ENCODE measurements around the gene ANO7.
A peak's percentile ranks its signal among the peaks of the same experiment; 100 is the strongest.

ANO7 gene

GRCh38 chr2:241147336-241147735 lies 41.1 kb upstream of the ANO7 start:
- Histone ChIP-seq H3K9ac (ENCODE audit: insufficient read length) (no peak overlapping the region), H3K9me3 (ENCODE audit: low read depth, low read length) (no peaks in the 10 kb centered on the region), H3K36me3 (ENCODE audit: insufficient read depth, low read length) (peaks cover 3% of the 10 kb centered on the region; the same call in 1 of the 2 replicates), H3K4me3 (no peak overlapping the region), H3K27ac (no peak overlapping the region)
- DNase-seq (ENCODE audit: low read depth, low spot score) = no peak
- no peak for TF ChIP-seq EZH2 (IDR thresholded peaks at IDR 0.05)
- TF ChIP-seq POLR2AphosphoS5 (IDR thresholded peaks at IDR 0.05; ENCODE audit: borderline replicate concordance, low read depth, low read length) = no peak

GRCh38 chr2:241148239-241148638 lies 40.2 kb upstream of the ANO7 start:
- H3K9me3 ChIP-seq (ENCODE audit: low read depth, low read length) = no peaks in the 10 kb centered on the region
- DNase-seq (ENCODE audit: low read depth, low spot score) = no peak
- no peak overlapping the region for H3K27ac ChIP-seq
- H3K36me3 ChIP-seq (ENCODE audit: insufficient read depth, low read length) = peaks cover 3% of the 10 kb centered on the region; the same call in 1 of the 2 replicates
- TF ChIP-seq FOXP2 (optimal IDR thresholded peaks at IDR 0.05; ENCODE audit: control extremely low read depth, extremely low read length, insufficient read depth) (no peak), EZH2 (IDR thresholded peaks at IDR 0.05) (no peak), POLR2AphosphoS5 (IDR thresholded peaks at IDR 0.05; ENCODE audit: borderline replicate concordance, low read depth, low read length) (no peak)
- H3K9ac ChIP-seq (ENCODE audit: insufficient read length) = peak overlapping the region; percentile 82
- peak overlapping the region; percentile 92 for H3K4me3 ChIP-seq

GRCh38 chr2:241148891-241149674 lies 39.4 kb upstream of the ANO7 start, which contains the start of gene PASK:
Gene PASK (minus strand): TSS chr2:241149472. CDS start chr2:241143032, 6,440 bp downstream.
- TF ChIP-seq POLR2AphosphoS5 (IDR thresholded peaks at IDR 0.05; ENCODE audit: borderline replicate concordance, low read depth, low read length) = peak; percentile 56; the same call in 1 of the 2 replicates
- no peak for TF ChIP-seq FOXP2 (optimal IDR thresholded peaks at IDR 0.05; ENCODE audit: control extremely low read depth, extremely low read length, insufficient read depth)
- no peak for TF ChIP-seq EZH2 (IDR thresholded peaks at IDR 0.05)
- peak within 1 kb of the TSS; percentile 92 for H3K4me3 ChIP-seq
- H3K9me3 ChIP-seq (ENCODE audit: low read depth, low read length) = no peaks in the 10 kb centered on the region
- DNase-seq (ENCODE audit: low read depth, low spot score) = peak; percentile 84
- H3K27ac ChIP-seq = no peak within 1 kb of the TSS
- H3K9ac ChIP-seq (ENCODE audit: insufficient read length) = peak within 1 kb of the TSS; percentile 82
- peaks cover 3% of the 10 kb centered on the region; the same call in 1 of the 2 replicates for H3K36me3 ChIP-seq (ENCODE audit: insufficient read depth, low read length)

DNA sequence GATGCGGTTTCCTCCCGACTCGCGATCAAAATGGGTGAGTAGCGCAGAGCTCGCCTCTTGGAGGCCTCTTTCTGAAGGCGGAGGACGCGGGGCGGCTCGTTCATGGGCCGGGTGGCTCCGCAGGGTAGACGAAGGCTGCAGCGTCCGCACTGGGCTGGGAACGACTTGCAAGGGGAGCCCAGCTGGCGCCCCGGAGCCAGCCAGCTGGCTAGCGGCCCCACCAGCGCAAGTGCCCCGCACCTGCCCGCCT lies 38.9 kb upstream of the ANO7 start:
- Histone ChIP-seq H3K27ac (no peak overlapping the region), H3K36me3 (ENCODE audit: insufficient read depth, low read length) (peaks cover under 1% of the 10 kb centered on the region; the same call in 1 of the 2 replicates)
- TF ChIP-seq FOXP2 (optimal IDR thresholded peaks at IDR 0.05; ENCODE audit: control extremely low read depth, extremely low read length, insufficient read depth) (no peak), EZH2 (IDR thresholded peaks at IDR 0.05) (no peak), POLR2AphosphoS5 (IDR thresholded peaks at IDR 0.05; ENCODE audit: borderline replicate concordance, low read depth, low read length) (no peak)

DNA sequence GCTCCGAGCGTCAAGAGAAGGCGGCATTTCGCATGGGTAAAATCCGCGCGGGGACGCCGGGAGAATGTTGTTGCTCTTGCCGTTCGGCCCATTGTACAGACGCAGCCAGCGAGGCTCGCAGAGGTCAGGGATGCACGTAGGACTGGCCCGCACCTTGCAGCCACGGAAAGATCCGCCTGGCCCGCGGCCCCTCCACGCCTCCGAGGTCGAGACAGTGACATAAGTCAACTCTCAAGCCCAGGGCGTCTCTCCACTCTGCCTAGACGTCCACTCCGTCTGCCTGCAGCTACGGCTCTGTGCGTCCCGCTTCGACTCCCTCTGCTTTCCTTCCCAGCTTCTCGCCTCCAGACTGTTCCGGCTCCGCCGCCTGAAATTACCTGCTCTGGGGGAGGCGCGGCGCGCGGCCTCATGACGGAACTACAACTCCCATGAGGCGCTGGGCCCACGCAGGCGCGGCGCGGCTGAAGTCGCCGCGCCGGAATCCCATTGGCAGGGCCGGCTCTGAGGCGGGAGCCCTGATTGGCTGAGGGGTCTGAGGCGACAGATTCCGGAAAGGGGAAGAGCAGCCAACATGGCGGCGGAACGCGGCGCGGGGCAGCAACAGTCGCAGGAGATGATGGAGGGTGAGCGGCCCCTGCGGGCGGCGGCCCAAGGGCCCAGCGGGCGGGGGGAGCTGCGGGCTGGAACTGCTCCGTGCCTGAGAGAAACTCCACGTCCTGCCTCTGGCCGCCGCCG lies 38.4 kb upstream of the ANO7 start, which contains the start of gene PPP1R7:
PPP1R7 (plus strand) TSS at position 543 of the 735 bp plus-strand sequence; CDS start at position 572, 29 bp downstream.
- Histone ChIP-seq H3K27ac (no peak within 1 kb of the TSS), H3K4me3 (peak within 1 kb of the TSS; percentile 92), H3K36me3 (ENCODE audit: insufficient read depth, low read length) (no peaks in the 10 kb centered on the region), H3K9me3 (ENCODE audit: low read depth, low read length) (no peaks in the 10 kb centered on the region), H3K9ac (ENCODE audit: insufficient read length) (peak within 1 kb of the TSS; percentile 82)
- TF ChIP-seq EZH2 (IDR thresholded peaks at IDR 0.05) = no peak
- TF ChIP-seq POLR2AphosphoS5 (IDR thresholded peaks at IDR 0.05; ENCODE audit: borderline replicate concordance, low read depth, low read length) = peak; percentile 82; the same call in 1 of the 2 replicates
- peak; percentile 74 for DNase-seq (ENCODE audit: low read depth, low spot score)

More for the DNA sequence above, 38.9 kb upstream of the ANO7 start:
- Histone ChIP-seq H3K9ac (ENCODE audit: insufficient read length) (peak overlapping the region; percentile 45), H3K4me3 (peak overlapping the region; percentile 92), H3K9me3 (ENCODE audit: low read depth, low read length) (no peaks in the 10 kb centered on the region)
- DNase-seq (ENCODE audit: low read depth, low spot score) = no peak

DNA sequence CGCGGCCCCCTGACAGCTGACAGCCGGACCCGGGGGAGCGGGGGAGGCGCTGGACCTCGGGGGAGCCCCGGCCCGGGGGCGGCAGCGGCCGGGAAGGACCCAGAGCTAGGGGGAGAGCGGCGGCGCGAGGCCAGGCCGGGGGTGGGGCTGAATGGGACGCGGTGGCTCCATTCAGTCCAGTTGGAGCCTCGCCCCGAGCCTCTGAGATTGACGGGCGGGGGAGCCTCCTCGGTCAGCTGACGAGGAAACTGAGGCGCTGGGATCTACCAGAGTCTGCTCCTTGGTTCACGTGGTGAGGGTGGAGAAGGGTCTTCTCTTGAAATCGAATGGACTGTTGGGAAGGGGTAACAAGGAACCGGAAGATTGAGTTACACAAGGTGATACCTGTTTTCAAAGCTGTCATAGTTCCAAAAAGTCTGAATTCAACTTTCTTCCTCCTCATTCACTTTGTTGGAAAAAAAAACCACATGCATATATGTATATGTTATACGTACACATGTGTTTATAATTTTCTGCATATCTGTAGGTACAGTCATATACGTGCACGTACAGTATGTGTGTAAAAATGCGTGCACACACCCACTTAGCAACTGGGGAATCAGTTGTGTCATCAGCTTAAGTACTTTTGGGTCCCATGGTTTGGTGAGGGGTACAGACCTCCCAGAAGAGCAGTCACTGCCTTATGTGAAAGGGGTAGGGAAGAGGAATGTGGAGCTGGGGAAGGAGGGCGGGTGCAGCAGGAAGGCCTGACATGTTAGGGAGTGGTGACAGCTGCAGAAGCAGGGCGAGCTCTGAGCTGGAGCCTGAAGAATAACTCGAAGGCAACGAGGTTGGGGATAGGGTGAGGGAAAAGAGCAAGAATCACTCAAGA lies 37.6 kb upstream of the ANO7 start:
- TF ChIP-seq EZH2 (IDR thresholded peaks at IDR 0.05) (no peak), FOXP2 (optimal IDR thresholded peaks at IDR 0.05; ENCODE audit: control extremely low read depth, extremely low read length, insufficient read depth) (no peak), POLR2AphosphoS5 (IDR thresholded peaks at IDR 0.05; ENCODE audit: borderline replicate concordance, low read depth, low read length) (no peak)
- H3K9me3 ChIP-seq (ENCODE audit: low read depth, low read length) = no peaks in the 10 kb centered on the region
- no peak for DNase-seq (ENCODE audit: low read depth, low spot score)
- peak overlapping the region; percentile 77 for H3K9ac ChIP-seq (ENCODE audit: insufficient read length)
- H3K27ac ChIP-seq = no peak overlapping the region
- H3K36me3 ChIP-seq (ENCODE audit: insufficient read depth, low read length) = no peaks in the 10 kb centered on the region
- peak overlapping the region; percentile 92 for H3K4me3 ChIP-seq

- no peak overlapping the region for H3K27ac ChIP-seq
- H3K36me3 ChIP-seq (ENCODE audit: insufficient read depth, low read length) = no peaks in the 10 kb centered on the region
- H3K9me3 ChIP-seq (ENCODE audit: low read depth, low read length) = no peaks in the 10 kb centered on the region
- no peak for DNase-seq (ENCODE audit: low read depth, low spot score)
- no peak overlapping the region for H3K4me3 ChIP-seq
- H3K9ac ChIP-seq (ENCODE audit: insufficient read length) = no peak overlapping the region
- TF ChIP-seq EZH2 (IDR thresholded peaks at IDR 0.05) (no peak), POLR2AphosphoS5 (IDR thresholded peaks at IDR 0.05; ENCODE audit: borderline replicate concordance, low read depth, low read length) (no peak), FOXP2 (optimal IDR thresholded peaks at IDR 0.05; ENCODE audit: control extremely low read depth, extremely low read length, insufficient read depth) (no peak)
Observed at GRCh38 chr2:241151934-241152660, 36.4 kb upstream of the ANO7 start.

All from SK-N-MC (cell line).